WTC11 (cell line): Measurements from ENCODE around the gene CYBB. TPM values are rescaled to one million over a fixed set of nuclear protein-coding genes. Genes with fewer than 3 reads are reported as not detected.

Source experiments
- ATAC-seq: fragments of 200-7000 bp; cut with Tn5 transposase; 2 replicates; pipeline ENCODE4 v1.10.0; 2021; ENCODE audit warnings: mild to moderate bottlenecking, moderate library complexity
- CTCF ChIA-PET: fragments of 300-600 bp; sonication (Branson Sonifier 250); formaldehyde crosslinking; loops from one replicate; lab custom pipeline; 2021; ENCODE audit warnings: antibody characterized with exemption; lab: Charles Lee
- POLR2A ChIA-PET: fragments of 350-600 bp; sonication (Branson Sonifier 250); formaldehyde crosslinking; loops from one replicate; lab custom pipeline; 2021; ENCODE audit warnings: antibody characterized with exemption; lab: Charles Lee
- DNase-seq: peaks from one replicate; pipeline ENCODE4 v3.0.0; 2021; ENCODE audit warnings: low spot score
- H3K27ac Mint-ChIP-seq: 2 replicates; pipeline ENCODE4 v1.8.0; 2021; ENCODE audit warnings: mixed read lengths
- H3K27me3 Mint-ChIP-seq: 2 replicates; pipeline ENCODE4 v1.8.0; 2021; ENCODE audit warnings: low read depth, mild to moderate bottlenecking, moderate library complexity, mixed read lengths
- H3K36me3 Mint-ChIP-seq: 2 replicates; pipeline ENCODE4 v1.8.0; 2021; ENCODE audit warnings: mixed read lengths
- H3K4me1 Mint-ChIP-seq: 2 replicates; pipeline ENCODE4 v1.8.0; 2022; ENCODE audit warnings: mixed read lengths
- H3K4me3 Mint-ChIP-seq: 2 replicates; pipeline ENCODE4 v1.8.0; 2021; ENCODE audit warnings: mild to moderate bottlenecking, moderate library complexity, mixed read lengths
- H3K9me3 Mint-ChIP-seq: 2 replicates; pipeline ENCODE4 v1.8.0; 2021; ENCODE audit warnings: mixed read lengths
- CBFB ChIP-seq: sonication (generic); formaldehyde crosslinking; IDR thresholded peaks from 2 replicates; pipeline ENCODE4 v1.8.1; 2022; ENCODE audit warnings: mild to moderate bottlenecking, low read depth, missing genetic modification reagents
- CREB1 ChIP-seq: sonication (generic); formaldehyde crosslinking; IDR thresholded peaks from 2 replicates; pipeline ENCODE4 v1.8.0; 2023; ENCODE audit warnings: mild to moderate bottlenecking, missing genetic modification reagents
- FOXP1 ChIP-seq: sonication (generic); formaldehyde crosslinking; IDR thresholded peaks from 2 replicates; pipeline ENCODE4 v1.8.0; 2022; ENCODE audit warnings: missing genetic modification reagents, mild to moderate bottlenecking, moderate library complexity, borderline replicate concordance
- GABPB1 ChIP-seq: sonication (generic); formaldehyde crosslinking; IDR thresholded peaks from 2 replicates; pipeline ENCODE4 v1.8.1; 2023; ENCODE audit warnings: mild to moderate bottlenecking, missing genetic modification reagents
- GTF2I ChIP-seq: fragments of 250-450 bp; sonication (Bioruptor Pico); conservative IDR thresholded peaks from 2 replicates; pipeline ENCODE4 v1.4.0; 2021; ENCODE audit warnings: mild to moderate bottlenecking
- IRF2 ChIP-seq: sonication (generic); formaldehyde crosslinking; IDR thresholded peaks from 2 replicates; pipeline ENCODE4 v1.8.0; 2022; ENCODE audit warnings: low read depth, missing genetic modification reagents, borderline replicate concordance
- MXD4 ChIP-seq: fragments of 250-450 bp; sonication (Bioruptor Pico); IDR thresholded peaks from 2 replicates; pipeline ENCODE4 v1.8.0; 2021; ENCODE audit warnings: mild to moderate bottlenecking, moderate library complexity, borderline replicate concordance
- MYBL2 ChIP-seq: sonication (generic); formaldehyde crosslinking; IDR thresholded peaks from 2 replicates; pipeline ENCODE4 v1.8.1; 2023; ENCODE audit warnings: mild to moderate bottlenecking, moderate library complexity, missing genetic modification reagents
- NFATC4 ChIP-seq: fragments of 250-450 bp; sonication (Bioruptor Pico); IDR thresholded peaks from 2 replicates; pipeline ENCODE4 v1.9.0; 2021; ENCODE audit warnings: mild to moderate bottlenecking
- NFYB ChIP-seq: sonication (generic); formaldehyde crosslinking; conservative IDR thresholded peaks from 2 replicates; pipeline ENCODE4 v1.8.0; 2022; ENCODE audit warnings: low read depth, missing genetic modification reagents
- PRRX2 ChIP-seq: fragments of 250-450 bp; sonication (Bioruptor Pico); IDR thresholded peaks from 2 replicates; pipeline ENCODE4 v1.8.0; 2021; ENCODE audit warnings: mild to moderate bottlenecking
- TEAD1 ChIP-seq: sonication (generic); formaldehyde crosslinking; IDR thresholded peaks from 2 replicates; pipeline ENCODE4 v1.8.0; 2022; ENCODE audit warnings: mild to moderate bottlenecking, missing genetic modification reagents
- ZBTB21 ChIP-seq: sonication (generic); formaldehyde crosslinking; IDR thresholded peaks from 2 replicates; pipeline ENCODE4 v1.8.1; 2023; ENCODE audit warnings: mild to moderate bottlenecking, missing genetic modification reagents, borderline replicate concordance
- ZNF416 ChIP-seq: fragments of 250-450 bp; sonication (Bioruptor Pico); IDR thresholded peaks from 2 replicates; pipeline ENCODE4 v1.9.0; 2021; ENCODE audit warnings: mild to moderate bottlenecking, inconsistent platforms
- total RNA-seq: library from RNA; stranded (reverse); gene quantifications from 3 replicates; pipeline ENCODE4 v1.2.3, GENCODE V29; 2021
- TF ChIP-seq, protein P1 (sequence below): sonication (generic); formaldehyde crosslinking; IDR thresholded peaks from 2 replicates; pipeline ENCODE4 v1.8.0; 2022; ENCODE audit warnings: mild to moderate bottlenecking, missing genetic modification reagents
- TF ChIP-seq, protein P2 (sequence below): sonication (generic); formaldehyde crosslinking; IDR thresholded peaks from 2 replicates; pipeline ENCODE4 v1.8.0; 2023; ENCODE audit warnings: missing genetic modification reagents
- TF ChIP-seq, protein P3 (sequence below): sonication (generic); formaldehyde crosslinking; IDR thresholded peaks from 2 replicates; pipeline ENCODE4 v1.8.1; 2022; ENCODE audit warnings: mild to moderate bottlenecking, moderate library complexity, missing genetic modification reagents
- TF ChIP-seq, protein P4 (sequence below): fragments of 200-600 bp; IDR thresholded peaks from 2 replicates; pipeline ENCODE4 v1.8.0; 2022; ENCODE audit warnings: antibody characterized with exemption
- TF ChIP-seq, protein P5 (sequence below): sonication (generic); formaldehyde crosslinking; IDR thresholded peaks from 2 replicates; pipeline ENCODE4 v1.8.1; 2023; ENCODE audit warnings: mild to moderate bottlenecking, moderate library complexity, missing genetic modification reagents

Gene CYBB
- total RNA-seq, 1 experiment from 2014 or later: 0.22 TPM

DNA sequence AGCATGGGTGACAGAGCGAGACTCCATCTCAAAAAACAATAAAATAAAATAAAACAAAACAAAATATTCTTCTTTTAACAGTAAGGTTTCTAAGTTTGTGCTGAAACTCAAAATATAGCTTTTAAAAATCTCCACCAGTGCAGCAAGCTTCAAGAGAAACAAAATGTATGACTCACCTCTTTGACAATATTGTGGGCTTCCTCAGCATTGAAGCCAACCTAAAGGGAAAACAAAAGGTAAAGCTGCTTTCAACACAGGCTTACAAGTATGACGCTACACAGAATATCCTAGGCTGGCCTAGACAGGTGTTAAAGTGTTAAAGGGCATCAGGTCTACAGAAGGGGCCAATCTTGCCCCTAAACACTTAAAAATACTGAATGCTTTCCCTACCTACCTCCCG lies 66.3 kb downstream of the CYBB start (continued):
- TF ChIP-seq, protein P1, sequence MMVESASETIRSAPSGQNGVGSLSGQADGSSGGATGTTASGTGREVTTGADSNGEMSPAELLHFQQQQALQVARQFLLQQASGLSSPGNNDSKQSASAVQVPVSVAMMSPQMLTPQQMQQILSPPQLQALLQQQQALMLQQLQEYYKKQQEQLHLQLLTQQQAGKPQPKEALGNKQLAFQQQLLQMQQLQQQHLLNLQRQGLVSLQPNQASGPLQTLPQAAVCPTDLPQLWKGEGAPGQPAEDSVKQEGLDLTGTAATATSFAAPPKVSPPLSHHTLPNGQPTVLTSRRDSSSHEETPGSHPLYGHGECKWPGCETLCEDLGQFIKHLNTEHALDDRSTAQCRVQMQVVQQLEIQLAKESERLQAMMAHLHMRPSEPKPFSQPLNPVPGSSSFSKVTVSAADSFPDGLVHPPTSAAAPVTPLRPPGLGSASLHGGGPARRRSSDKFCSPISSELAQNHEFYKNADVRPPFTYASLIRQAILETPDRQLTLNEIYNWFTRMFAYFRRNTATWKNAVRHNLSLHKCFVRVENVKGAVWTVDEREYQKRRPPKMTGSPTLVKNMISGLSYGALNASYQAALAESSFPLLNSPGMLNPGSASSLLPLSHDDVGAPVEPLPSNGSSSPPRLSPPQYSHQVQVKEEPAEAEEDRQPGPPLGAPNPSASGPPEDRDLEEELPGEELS (CRISPR knock-in tag): no peak
- no peak for TF ChIP-seq TEAD1 (CRISPR knock-in tag)

DNA sequence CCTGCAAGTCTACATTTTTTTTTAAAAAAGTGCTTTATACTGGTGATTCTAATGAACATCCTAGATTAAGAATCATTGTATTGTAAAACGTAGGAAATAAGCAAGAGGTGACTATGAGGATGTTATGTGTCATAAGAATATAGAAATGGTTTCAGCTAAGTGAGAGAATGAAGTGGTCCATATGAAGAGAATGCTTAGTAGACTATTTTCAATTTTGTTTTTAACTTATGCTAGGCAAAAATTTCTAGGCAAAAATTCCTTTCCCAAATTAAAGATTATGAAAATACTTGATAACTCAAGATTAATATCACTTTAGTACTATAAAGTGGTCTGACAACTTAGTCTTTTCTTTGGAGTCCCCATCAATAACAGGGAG lies 66.7 kb downstream of the CYBB start:
- DNase-seq (no peak), ATAC-seq (no peak)
- CTCF ChIA-PET: no interaction called here
- POLR2A ChIA-PET: no interaction called here
- TF ChIP-seq PRRX2 (no peak), GTF2I (CRISPR knock-in tag) (no peak), NFATC4 (CRISPR knock-in tag) (no peak), NFYB (CRISPR knock-in tag) (no peak), GABPB1 (CRISPR knock-in tag) (no peak), CBFB (CRISPR knock-in tag) (no peak), CREB1 (no peak), ZNF416 (CRISPR knock-in tag) (no peak), MXD4 (CRISPR knock-in tag) (no peak), ZBTB21 (CRISPR knock-in tag) (no peak), FOXP1 (CRISPR knock-in tag) (no peak), IRF2 (CRISPR knock-in tag) (no peak), MYBL2 (no peak)
- TF ChIP-seq, protein P2, sequence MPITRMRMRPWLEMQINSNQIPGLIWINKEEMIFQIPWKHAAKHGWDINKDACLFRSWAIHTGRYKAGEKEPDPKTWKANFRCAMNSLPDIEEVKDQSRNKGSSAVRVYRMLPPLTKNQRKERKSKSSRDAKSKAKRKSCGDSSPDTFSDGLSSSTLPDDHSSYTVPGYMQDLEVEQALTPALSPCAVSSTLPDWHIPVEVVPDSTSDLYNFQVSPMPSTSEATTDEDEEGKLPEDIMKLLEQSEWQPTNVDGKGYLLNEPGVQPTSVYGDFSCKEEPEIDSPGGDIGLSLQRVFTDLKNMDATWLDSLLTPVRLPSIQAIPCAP: no peak
- TF ChIP-seq, protein P3, sequence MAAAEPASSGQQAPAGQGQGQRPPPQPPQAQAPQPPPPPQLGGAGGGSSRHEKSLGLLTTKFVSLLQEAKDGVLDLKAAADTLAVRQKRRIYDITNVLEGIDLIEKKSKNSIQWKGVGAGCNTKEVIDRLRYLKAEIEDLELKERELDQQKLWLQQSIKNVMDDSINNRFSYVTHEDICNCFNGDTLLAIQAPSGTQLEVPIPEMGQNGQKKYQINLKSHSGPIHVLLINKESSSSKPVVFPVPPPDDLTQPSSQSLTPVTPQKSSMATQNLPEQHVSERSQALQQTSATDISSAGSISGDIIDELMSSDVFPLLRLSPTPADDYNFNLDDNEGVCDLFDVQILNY (CRISPR knock-in tag): no peak
- TF ChIP-seq, protein P4, sequence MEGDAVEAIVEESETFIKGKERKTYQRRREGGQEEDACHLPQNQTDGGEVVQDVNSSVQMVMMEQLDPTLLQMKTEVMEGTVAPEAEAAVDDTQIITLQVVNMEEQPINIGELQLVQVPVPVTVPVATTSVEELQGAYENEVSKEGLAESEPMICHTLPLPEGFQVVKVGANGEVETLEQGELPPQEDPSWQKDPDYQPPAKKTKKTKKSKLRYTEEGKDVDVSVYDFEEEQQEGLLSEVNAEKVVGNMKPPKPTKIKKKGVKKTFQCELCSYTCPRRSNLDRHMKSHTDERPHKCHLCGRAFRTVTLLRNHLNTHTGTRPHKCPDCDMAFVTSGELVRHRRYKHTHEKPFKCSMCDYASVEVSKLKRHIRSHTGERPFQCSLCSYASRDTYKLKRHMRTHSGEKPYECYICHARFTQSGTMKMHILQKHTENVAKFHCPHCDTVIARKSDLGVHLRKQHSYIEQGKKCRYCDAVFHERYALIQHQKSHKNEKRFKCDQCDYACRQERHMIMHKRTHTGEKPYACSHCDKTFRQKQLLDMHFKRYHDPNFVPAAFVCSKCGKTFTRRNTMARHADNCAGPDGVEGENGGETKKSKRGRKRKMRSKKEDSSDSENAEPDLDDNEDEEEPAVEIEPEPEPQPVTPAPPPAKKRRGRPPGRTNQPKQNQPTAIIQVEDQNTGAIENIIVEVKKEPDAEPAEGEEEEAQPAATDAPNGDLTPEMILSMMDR: no peak
- TF ChIP-seq, protein P5, sequence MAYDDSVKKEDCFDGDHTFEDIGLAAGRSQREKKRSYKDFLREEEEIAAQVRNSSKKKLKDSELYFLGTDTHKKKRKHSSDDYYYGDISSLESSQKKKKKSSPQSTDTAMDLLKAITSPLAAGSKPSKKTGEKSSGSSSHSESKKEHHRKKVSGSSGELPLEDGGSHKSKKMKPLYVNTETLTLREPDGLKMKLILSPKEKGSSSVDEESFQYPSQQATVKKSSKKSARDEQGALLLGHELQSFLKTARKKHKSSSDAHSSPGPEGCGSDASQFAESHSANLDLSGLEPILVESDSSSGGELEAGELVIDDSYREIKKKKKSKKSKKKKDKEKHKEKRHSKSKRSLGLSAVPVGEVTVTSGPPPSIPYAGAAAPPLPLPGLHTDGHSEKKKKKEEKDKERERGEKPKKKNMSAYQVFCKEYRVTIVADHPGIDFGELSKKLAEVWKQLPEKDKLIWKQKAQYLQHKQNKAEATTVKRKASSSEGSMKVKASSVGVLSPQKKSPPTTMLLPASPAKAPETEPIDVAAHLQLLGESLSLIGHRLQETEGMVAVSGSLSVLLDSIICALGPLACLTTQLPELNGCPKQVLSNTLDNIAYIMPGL (CRISPR knock-in tag): no peak
- TF ChIP-seq, protein P1 (CRISPR knock-in tag): no peak
- H3K27ac Mint-ChIP-seq: no peak overlapping the region
- H3K36me3 Mint-ChIP-seq: no peaks in the 10 kb centered on the region
- H3K27me3 Mint-ChIP-seq: peaks cover 2% of the 10 kb centered on the region; the same call in 1 of the 2 replicates
- H3K4me1 Mint-ChIP-seq: no peaks in the 10 kb centered on the region
- peak overlapping the region; percentile 56 for H3K4me3 Mint-ChIP-seq
- no peaks in the 10 kb centered on the region for H3K9me3 Mint-ChIP-seq
